ENCODE measurements around the gene TSPAN32. TPM values are rescaled to one million over a fixed set of nuclear protein-coding genes. Genes with fewer than 3 reads are reported as not detected.

The TSPAN32 gene
- total and polyA plus RNA-seq, 10 donors = 10.6 to 21.8 (median 17.5) TPM

- Histone ChIP-seq H3K27ac (no peak overlapping the region), H3K4me1 (peaks cover 12 to 60% (median 36%) of the 10 kb centered on the region in 6 donors), H3K4me3 (no peak overlapping the region), H3K36me3 (no peaks in the 10 kb centered on the region), H3K27me3 (replicated peaks in 1 of 7) (no peaks in the 10 kb centered on the region), H3K9me3 (no peaks in the 10 kb centered on the region)
- TF ChIP-seq, protein P1, sequence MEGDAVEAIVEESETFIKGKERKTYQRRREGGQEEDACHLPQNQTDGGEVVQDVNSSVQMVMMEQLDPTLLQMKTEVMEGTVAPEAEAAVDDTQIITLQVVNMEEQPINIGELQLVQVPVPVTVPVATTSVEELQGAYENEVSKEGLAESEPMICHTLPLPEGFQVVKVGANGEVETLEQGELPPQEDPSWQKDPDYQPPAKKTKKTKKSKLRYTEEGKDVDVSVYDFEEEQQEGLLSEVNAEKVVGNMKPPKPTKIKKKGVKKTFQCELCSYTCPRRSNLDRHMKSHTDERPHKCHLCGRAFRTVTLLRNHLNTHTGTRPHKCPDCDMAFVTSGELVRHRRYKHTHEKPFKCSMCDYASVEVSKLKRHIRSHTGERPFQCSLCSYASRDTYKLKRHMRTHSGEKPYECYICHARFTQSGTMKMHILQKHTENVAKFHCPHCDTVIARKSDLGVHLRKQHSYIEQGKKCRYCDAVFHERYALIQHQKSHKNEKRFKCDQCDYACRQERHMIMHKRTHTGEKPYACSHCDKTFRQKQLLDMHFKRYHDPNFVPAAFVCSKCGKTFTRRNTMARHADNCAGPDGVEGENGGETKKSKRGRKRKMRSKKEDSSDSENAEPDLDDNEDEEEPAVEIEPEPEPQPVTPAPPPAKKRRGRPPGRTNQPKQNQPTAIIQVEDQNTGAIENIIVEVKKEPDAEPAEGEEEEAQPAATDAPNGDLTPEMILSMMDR (IDR thresholded peaks at IDR 0.05 in 8 of 11, conservative IDR thresholded peaks at IDR 0.05 in 3 of 11) = no peak
- no peak for TF ChIP-seq POLR2AphosphoS5 (IDR thresholded peaks at IDR 0.05)
- TF ChIP-seq POLR2A (IDR thresholded peaks at IDR 0.05) = no peak
- WGBS, 5 donors = 81 to 89% (median 82%) methylated on average over 12 to 16 of the region's 16 CpGs
- DNase-seq = peak; percentile 71
- intact Hi-C loops (cut with DNase I; ENCODE audit: low total_unique reads) = no loop called here
Observed at GRCh38 chr11:2310073-2310785, 8.4 kb downstream of the TSPAN32 start.

GRCh38 chr11:2310786-2311352 lies 9.1 kb downstream of the TSPAN32 start:
- H3K4me1 ChIP-seq = peaks cover 7 to 60% (median 31%) of the 10 kb centered on the region in 6 donors
- H3K9me3 ChIP-seq = no peaks in the 10 kb centered on the region
- H3K4me3 ChIP-seq = no peak overlapping the region
- H3K27me3 ChIP-seq (replicated peaks in 1 of 7) = no peaks in the 10 kb centered on the region
- no peak overlapping the region for H3K27ac ChIP-seq
- TF ChIP-seq, protein P1 (IDR thresholded peaks at IDR 0.05 in 8 of 11, conservative IDR thresholded peaks at IDR 0.05 in 3 of 11) = no peak
- TF ChIP-seq POLR2AphosphoS5 (IDR thresholded peaks at IDR 0.05) = no peak
- 77 to 93% (median 86%) methylated on average over 6 to 16 of the region's 16 CpGs for WGBS, 5 donors
- H3K36me3 ChIP-seq = no peaks in the 10 kb centered on the region
- intact Hi-C loops (cut with DNase I; ENCODE audit: low total_unique reads) = no loop called here
- peak; percentile 69 for DNase-seq

DNA sequence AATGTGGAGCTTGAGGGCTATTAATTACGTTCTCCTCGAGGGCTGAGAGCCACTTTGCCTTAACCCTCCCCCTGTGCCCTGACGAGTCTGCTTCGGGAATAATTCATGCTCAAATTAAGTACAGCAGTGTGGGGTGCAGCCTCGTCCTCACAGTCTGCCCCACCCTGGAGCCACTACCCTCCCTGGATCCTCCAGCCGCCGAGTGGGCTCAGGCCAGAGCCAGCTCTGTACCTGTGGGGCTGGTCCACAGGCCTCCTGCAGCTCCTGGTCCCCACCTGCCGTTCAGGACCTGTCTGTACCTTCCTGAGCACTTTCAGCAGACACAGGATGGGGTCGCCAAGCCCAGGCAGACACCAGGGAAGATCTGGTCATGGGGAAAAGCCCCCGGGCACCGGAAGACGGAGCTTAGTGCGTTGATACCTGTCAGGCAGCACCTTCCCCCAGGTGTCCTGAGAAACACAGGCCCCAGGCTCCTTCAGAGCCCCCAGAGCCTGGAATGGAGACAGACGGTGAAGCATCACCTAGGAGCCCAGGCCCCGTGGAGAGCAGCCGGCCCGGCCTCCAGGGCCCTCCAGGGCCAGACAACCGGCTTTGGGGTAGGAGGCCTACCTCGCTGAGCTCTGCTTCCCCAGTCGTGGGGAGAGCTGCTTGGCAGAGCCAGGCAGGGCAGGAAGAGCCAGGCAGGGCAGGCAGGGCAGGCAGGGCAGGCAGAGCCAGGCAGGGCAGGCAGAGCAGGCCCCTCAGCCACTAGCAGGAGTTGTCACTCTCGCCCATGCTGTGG lies 9.7 kb downstream of the TSPAN32 start:
- no peaks in the 10 kb centered on the region for H3K9me3 ChIP-seq
- H3K4me3 ChIP-seq = no peak overlapping the region
- DNase-seq = peak; percentile 54
- intact Hi-C loops (cut with DNase I; ENCODE audit: low total_unique reads) = no loop called here
- H3K4me1 ChIP-seq = peaks cover 3 to 60% (median 24%) of the 10 kb centered on the region in 6 donors
- TF ChIP-seq, protein P1 (IDR thresholded peaks at IDR 0.05 in 8 of 11, conservative IDR thresholded peaks at IDR 0.05 in 3 of 11) = no peak
- no peak for TF ChIP-seq POLR2AphosphoS5 (IDR thresholded peaks at IDR 0.05)
- WGBS, 5 donors = 80 to 88% (median 86%) methylated on average over 20 to 21 of the region's 21 CpGs
- peak overlapping the region in 3 of 8 donors; percentile 0 to 33 (median 7) for H3K27ac ChIP-seq
- no peaks in the 10 kb centered on the region for H3K27me3 ChIP-seq (replicated peaks in 1 of 7)
- no peaks in the 10 kb centered on the region for H3K36me3 ChIP-seq
